Body of pancreas (tissue), 4 donors: Measurements from ENCODE around the gene PCBP3.

Source experiments
- CTCF ChIP-seq, 7 experiments: fragments of 450-650 bp in 4 of 7; fragments of 200-600 bp in 3 of 7; sonication (generic) in 3 of 7; IDR thresholded peaks; one replicate each; pipeline ENCODE4 v1.5.1; 2016 to 2019; ENCODE audit warnings: antibody characterized with exemption in 7 of 7
- POLR2A ChIP-seq, 3 donors: fragments of 450-650 bp; IDR thresholded peaks; one replicate each; pipeline ENCODE4 v1.6.1; 2016; ENCODE audit warnings: antibody characterized with exemption in 3 of 3, mild to moderate bottlenecking in 2 of 3

GRCh38 chr21:45984584-45985095 is 341.1 kb downstream of the PCBP3 start:
- no peak for TF ChIP-seq CTCF (IDR thresholded peaks at IDR 0.05)
- TF ChIP-seq POLR2A (IDR thresholded peaks at IDR 0.05) = no peak
